Pancreas (tissue), 10 donors: ENCODE results near the gene PRDM16. TPM values are rescaled to one million over a fixed set of nuclear protein-coding genes. Genes with fewer than 3 reads are reported as not detected.

Experiments
- ATAC-seq, 4 donors: fragments of 200-7000 bp; cut with Tn5 transposase; one replicate each; pipeline versions ENCODE4 v1.8.0 to v1.9.1; 2020; ENCODE audit warnings: mild to moderate bottlenecking in 4 of 4, moderate library complexity in 4 of 4
- DNase-seq, 6 donors: peaks; one replicate each; pipeline ENCODE4 v3.0.0-alpha.2; 2020
- FAIRE-seq: peaks from 2 replicates; lab custom pipeline; 2012; peaks lifted over from hg19 to GRCh38; lab: Jason Lieb, UNC
- H3K27ac ChIP-seq, 4 donors: fragments of 200-600 bp; sonication (generic); 1 replicate in 3 of 4; 2 replicates in 1 of 4; pipeline versions ENCODE4 v1.5.0 to v1.8.0; 2020
- H3K27me3 ChIP-seq, 4 donors: fragments of 200-600 bp; one replicate each; pipeline ENCODE4 v1.8.0; 2021
- H3K36me3 ChIP-seq, 3 donors: fragments of 200-600 bp; sonication (generic) in 1 of 3; one replicate each; pipeline versions ENCODE4 v1.5.0 to v1.8.0; 2020 to 2021
- H3K4me1 ChIP-seq, 3 donors: fragments of 200-600 bp; one replicate each; pipeline ENCODE4 v1.8.0; 2021
- H3K4me3 ChIP-seq, 4 donors: fragments of 200-600 bp; sonication (generic) in 2 of 4; one replicate each; pipeline versions ENCODE4 v1.5.0 to v1.8.0; 2020 to 2021
- H3K9me3 ChIP-seq, 4 donors: fragments of 200-600 bp; one replicate each; pipeline ENCODE4 v1.8.0; 2021
- CTCF ChIP-seq, 4 donors: fragments of 200-600 bp; sonication (generic) in 3 of 4; IDR thresholded peaks; one replicate each; pipeline versions ENCODE4 v1.5.0 to v1.8.0; 2021; ENCODE audit warnings: antibody characterized with exemption in 4 of 4
- WGBS, 2 donors: extraction: QIAGEN DNeasy Blood & Tissue Kit; methylation state at CpG; one replicate each; pipeline ENCODE4 v1.1.7; 2013; 5-methylcytosine and 5-hydroxymethylcytosine counted together
- intact Hi-C, 3 donors: fragments of 100-400 bp; cut with DNase I; formaldehyde crosslinking; loops; one replicate each; pipeline versions ENCODE4 v1.11.1 to v1.14.2; 2022
- polyA plus RNA-seq, 2 donors: library from polyadenylated mRNA; stranded (reverse); fragments of 200-250 nt; gene quantifications; one replicate each; pipeline ENCODE4 v1.2.3, GENCODE V29; 2013
- total RNA-seq, 6 donors: library from RNA; stranded (reverse); fragmentation: NEBNext Ultra II Directional in 4 of 6; extraction: Animal tissue kit (Norgen Biotek cat#: 25700) in 4 of 6; gene quantifications; one replicate each; pipeline versions ENCODE4 v1.2.1 to v1.2.4, GENCODE V29; 2021 to 2023
- donor health status: healthy with polysubstance abuse.
- donor health status: DM: no; HTN: no; CAD: no; lungs with moderate emphysema.
- donor health status: DM: no; HTN: no; CAD: no.
- donor health status: control.
- donor health status: control.
- donor health status: Bipolar disorder and iron deficiency.
- donor health status: DM: yes; HTN: yes; CAD: no.
- donor health status: DM: no; HTN: no; CAD: no.
- donor health status: DM: no; HTN: no; CAD: no.
- donor health status: DM: yes; HTN: yes; CAD: no.

The PRDM16 gene
- total and polyA plus RNA-seq, 8 donors, result 6.6 to 19.2 (median 14.9) TPM

GRCh38 chr1:3321559-3322449 lies 252.8 kb downstream of the PRDM16 start:
- no peak overlapping the region for H3K4me3 ChIP-seq
- ATAC-seq, result no peak
- peak in 1 of 6 donors; percentile 12 for DNase-seq
- no peak for TF ChIP-seq CTCF (IDR thresholded peaks at IDR 0.05)
- intact Hi-C loops, result no loop called here
- H3K9me3 ChIP-seq, result no peaks in the 10 kb centered on the region
- H3K27me3 ChIP-seq, result no peaks in the 10 kb centered on the region
- FAIRE-seq, result no peak
- peaks cover 16 to 36% (median 26%) of the 10 kb centered on the region in 3 donors for H3K4me1 ChIP-seq
- no peaks in the 10 kb centered on the region for H3K36me3 ChIP-seq
- no peak overlapping the region for H3K27ac ChIP-seq
- 68 to 78% methylated on average over 25 of the region's 25 CpGs for WGBS, 2 donors

GRCh38 chr1:3322450-3323020 lies 253.5 kb downstream of the PRDM16 start:
- FAIRE-seq, result no peak
- TF ChIP-seq CTCF (IDR thresholded peaks at IDR 0.05), result no peak
- Histone ChIP-seq H3K4me3 (no peak overlapping the region), H3K27ac (peak overlapping the region; percentile 41 to 74 (median 56)), H3K27me3 (no peaks in the 10 kb centered on the region), H3K9me3 (no peaks in the 10 kb centered on the region), H3K36me3 (no peaks in the 10 kb centered on the region), H3K4me1 (peaks cover 16 to 36% (median 26%) of the 10 kb centered on the region in 3 donors)
- no peak for ATAC-seq
- DNase-seq, result peak in 1 of 6 donors; percentile 25
- WGBS, 2 donors, result 84 to 87% methylated on average over 17 of the region's 17 CpGs
- intact Hi-C loops, result no loop called here

GRCh38 chr1:3323021-3323795 lies 254.2 kb downstream of the PRDM16 start:
- WGBS, 2 donors, result 16 to 38% methylated on average over 38 to 40 of the region's 40 CpGs
- DNase-seq, result peak; percentile 64 to 87 (median 76)
- intact Hi-C loops, result no loop called here
- no peaks in the 10 kb centered on the region for H3K27me3 ChIP-seq
- no peak overlapping the region for H3K4me3 ChIP-seq
- H3K9me3 ChIP-seq, result no peaks in the 10 kb centered on the region
- peak overlapping the region; percentile 53 to 74 (median 58) for H3K27ac ChIP-seq
- peak; percentile 48 to 70 (median 60) for ATAC-seq
- H3K36me3 ChIP-seq, result no peaks in the 10 kb centered on the region
- TF ChIP-seq CTCF (IDR thresholded peaks at IDR 0.05), result no peak
- H3K4me1 ChIP-seq, result peaks cover 16 to 36% (median 26%) of the 10 kb centered on the region in 3 donors
- no peak for FAIRE-seq

GRCh38 chr1:3323796-3324703 lies 255.0 kb downstream of the PRDM16 start:
- 78 to 80% methylated on average over 26 of the region's 26 CpGs for WGBS, 2 donors
- no peaks in the 10 kb centered on the region for H3K9me3 ChIP-seq

More at GRCh38 chr1:3323796-3324703, 255.0 kb downstream of the PRDM16 start:
- ATAC-seq (no peak), DNase-seq (peak in 1 of 6 donors; percentile 20), FAIRE-seq (no peak)
- Histone ChIP-seq H3K36me3 (no peaks in the 10 kb centered on the region), H3K4me1 (peaks cover 16 to 36% (median 26%) of the 10 kb centered on the region in 3 donors), H3K27me3 (no peaks in the 10 kb centered on the region), H3K4me3 (no peak overlapping the region), H3K27ac (peak overlapping the region; percentile 53 to 74 (median 58))
- intact Hi-C loops, result no loop called here
- no peak for TF ChIP-seq CTCF (IDR thresholded peaks at IDR 0.05)
